ENCODE measurements around the gene NUAK2.

- no peak for TF ChIP-seq POLR2AphosphoS5 (IDR thresholded peaks at IDR 0.05; ENCODE audit: low read depth, low read length)
- TF ChIP-seq SIN3A (IDR thresholded peaks at IDR 0.05; ENCODE audit: borderline replicate concordance, insufficient read depth, low read length), result no peak
These were observed 25.4 kb downstream of the NUAK2 start for GRCh38 chr1:205296154-205296553.
